Kidney epithelial cell (primary cell): ENCODE measurements around the gene MMP19. TPM values are rescaled to one million over a fixed set of nuclear protein-coding genes. Genes with fewer than 3 reads are reported as not detected.

Experiments
- DNase-seq: peaks from one replicate; pipeline ENCODE4 v3.0.0-alpha.2; 2010; ENCODE audit warnings: low read depth
- H3K27me3 ChIP-seq: 2 replicates; pipeline ENCODE4 v1.6.0; 2011; ENCODE audit warnings: low read length; ENCODE audit not compliant: control insufficient read depth, insufficient read depth
- H3K36me3 ChIP-seq: 2 replicates; pipeline ENCODE4 v1.5.1; 2011; ENCODE audit warnings: low read length; ENCODE audit not compliant: control insufficient read depth, insufficient read depth
- H3K4me3 ChIP-seq: 2 replicates; pipeline ENCODE4 v1.5.1; 2011; ENCODE audit warnings: low read depth, mild to moderate bottlenecking, control low read depth, low read length
- CTCF ChIP-seq: IDR thresholded peaks from 2 replicates; pipeline ENCODE4 v1.5.1; 2011; ENCODE audit warnings: mild to moderate bottlenecking, moderate library complexity, low read length, control low read depth, inconsistent platforms; ENCODE audit not compliant: insufficient read depth, poor library complexity, severe bottlenecking
- total RNA-seq: library from RNA; depleted of rRNA; stranded (reverse); fragments of >200 nt; gene quantifications from 2 replicates; pipeline ENCODE4 v1.2.3, GENCODE V29; 2015

The MMP19 gene
- total RNA-seq, 1 donor from 2014 or later = 0.08 TPM

DNA sequence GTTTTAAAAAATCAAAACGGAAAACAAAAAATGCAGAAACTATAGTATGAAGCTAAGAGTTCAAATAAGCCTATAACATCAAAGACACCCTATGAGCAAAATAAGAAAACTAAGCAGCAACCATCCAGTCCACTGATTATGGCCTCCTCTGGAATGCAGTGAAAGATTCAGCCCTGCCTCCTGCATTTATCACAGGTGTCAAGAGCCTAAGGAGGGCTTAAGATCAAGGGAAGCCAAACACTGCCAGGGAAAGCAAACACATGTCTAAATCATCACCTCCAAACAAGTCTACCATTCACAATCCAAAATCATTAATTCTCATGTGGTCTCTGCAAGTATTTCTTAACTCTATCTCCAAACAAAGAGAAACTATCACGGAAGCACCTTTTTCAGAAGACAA, 53.6 kb downstream of the MMP19 start:
- H3K27me3 ChIP-seq = no peaks in the 10 kb centered on the region
- no peak for TF ChIP-seq CTCF
- H3K4me3 ChIP-seq = no peak overlapping the region
- peaks cover 4% of the 10 kb centered on the region for H3K36me3 ChIP-seq
- no peak for DNase-seq

- Histone ChIP-seq H3K4me3 (no peak overlapping the region), H3K36me3 (peaks cover 4% of the 10 kb centered on the region), H3K27me3 (no peaks in the 10 kb centered on the region)
- no peak for TF ChIP-seq CTCF
- no peak for DNase-seq
These were observed 54.2 kb downstream of the MMP19 start for GRCh38 chr12:55788546-55788945.

Other genes with a start within 250 kb of the MMP19 start
- gene OR10P1, start 206.0 kb downstream of the MMP19 start, total RNA-seq = not detected in 2 replicates
- 2.0 and 6.4 TPM in 2 replicates for gene ITGA7, start 135.0 kb downstream of the MMP19 start, total RNA-seq
- 109 and 131 TPM in 2 replicates for gene BLOC1S1, start 126.9 kb downstream of the MMP19 start, total RNA-seq
- gene RDH5, start 122.5 kb downstream of the MMP19 start, total RNA-seq = 3.6 and 4.7 TPM in 2 replicates
- gene CD63, start 113.9 kb downstream of the MMP19 start, total RNA-seq = 1,013 and 1,149 TPM in 2 replicates
- gene GDF11, start 99.8 kb downstream of the MMP19 start, total RNA-seq = 5.4 and 10.7 TPM in 2 replicates
- gene SARNP, start 25.2 kb downstream of the MMP19 start, total RNA-seq = 123 and 141 TPM in 2 replicates
- gene ORMDL2, start 24.9 kb downstream of the MMP19 start, total RNA-seq = 37.0 and 42.6 TPM in 2 replicates
- gene DNAJC14, start 13.3 kb downstream of the MMP19 start, total RNA-seq = 35.3 and 36.9 TPM in 2 replicates
- 43.5 and 47.6 TPM in 2 replicates for gene PYM1, start 85.0 kb upstream of the MMP19 start, total RNA-seq
- 59.4 and 60.9 TPM in 2 replicates for gene DGKA, start 88.2 kb upstream of the MMP19 start, total RNA-seq
- gene PMEL, start 123.1 kb upstream of the MMP19 start, total RNA-seq = 0.96 and 1.1 TPM in 2 replicates
- 21.4 and 23.2 TPM in 2 replicates for gene CDK2, start 123.9 kb upstream of the MMP19 start, total RNA-seq
- 78.2 and 81.0 TPM in 2 replicates for gene RAB5B, start 131.1 kb upstream of the MMP19 start, total RNA-seq
- 12.0 and 18.0 TPM in 2 replicates for gene SUOX, start 154.3 kb upstream of the MMP19 start, total RNA-seq
- gene IKZF4, start 178.1 kb upstream of the MMP19 start, total RNA-seq = 5.7 and 5.8 TPM in 2 replicates
- 1,382 and 1,633 TPM in 2 replicates for gene RPS26, start 199.0 kb upstream of the MMP19 start, total RNA-seq
- gene ERBB3, start 237.2 kb upstream of the MMP19 start, total RNA-seq = 12.3 and 17.3 TPM in 2 replicates